ENCODE results near the gene PAQR9.

The PAQR9 gene

GRCh38 chr3:142982038-142982773 is 18.7 kb upstream of the PAQR9 start:
- DNase-seq: no peak

GRCh38 chr3:142981108-142981507 is 17.6 kb upstream of the PAQR9 start:
- no peak for DNase-seq

- no peak for DNase-seq
These were observed 13.9 kb upstream of the PAQR9 start for GRCh38 chr3:142977399-142977728.

GRCh38 chr3:142976621-142977398 is 13.3 kb upstream of the PAQR9 start:
- peak; percentile 90 for DNase-seq

- no peak for DNase-seq
These were observed 12.0 kb upstream of the PAQR9 start for GRCh38 chr3:142975316-142975995.

- no peak for DNase-seq
These were observed 9.9 kb upstream of the PAQR9 start for GRCh38 chr3:142973217-142974009.

- no peak for DNase-seq
These were observed 8.7 kb upstream of the PAQR9 start for GRCh38 chr3:142972092-142972753.

- no peak for DNase-seq
These were observed 8.0 kb upstream of the PAQR9 start for GRCh38 chr3:142971431-142971830.

- no peak for DNase-seq
These were observed 5.0 kb upstream of the PAQR9 start for GRCh38 chr3:142968319-142969025.

GRCh38 chr3:142966808-142967207 is 3.3 kb upstream of the PAQR9 start:
- no peak for DNase-seq

- no peak for DNase-seq
These were observed 2.1 kb upstream of the PAQR9 start for GRCh38 chr3:142965581-142965980.

GRCh38 chr3:142963234-142963515 is 299 bp downstream of the PAQR9 start:
- no peak for DNase-seq

GRCh38 chr3:142962520-142963233 is 797 bp downstream of the PAQR9 start:
- no peak for DNase-seq

- no peak for DNase-seq
These were observed 1.3 kb downstream of the PAQR9 start for GRCh38 chr3:142962175-142962519.

- DNase-seq: no peak
These were observed 1.9 kb downstream of the PAQR9 start for GRCh38 chr3:142961539-142961938.

GRCh38 chr3:142960322-142960850 is 3.1 kb downstream of the PAQR9 start:
- DNase-seq: no peak

- peak; percentile 42 for DNase-seq
These were observed 4.8 kb downstream of the PAQR9 start for GRCh38 chr3:142958707-142959106.

GRCh38 chr3:142953443-142953842 is 10.0 kb downstream of the PAQR9 start:
- DNase-seq: no peak

- no peak for DNase-seq
These were observed 10.9 kb downstream of the PAQR9 start for GRCh38 chr3:142952272-142953193.

- DNase-seq: no peak
These were observed 11.7 kb downstream of the PAQR9 start for GRCh38 chr3:142951794-142952193.
